NCI-H345 treated with DMSO at 0.1 percent for 48 hours (cell line): Measurements from ENCODE around the gene MAEA.

Source experiments
- DNase-seq: peaks from one replicate; lab custom pipeline; 2025; ENCODE audit not compliant: unreplicated experiment; lab: John Stamatoyannopoulos, UW

MAEA gene

DNA sequence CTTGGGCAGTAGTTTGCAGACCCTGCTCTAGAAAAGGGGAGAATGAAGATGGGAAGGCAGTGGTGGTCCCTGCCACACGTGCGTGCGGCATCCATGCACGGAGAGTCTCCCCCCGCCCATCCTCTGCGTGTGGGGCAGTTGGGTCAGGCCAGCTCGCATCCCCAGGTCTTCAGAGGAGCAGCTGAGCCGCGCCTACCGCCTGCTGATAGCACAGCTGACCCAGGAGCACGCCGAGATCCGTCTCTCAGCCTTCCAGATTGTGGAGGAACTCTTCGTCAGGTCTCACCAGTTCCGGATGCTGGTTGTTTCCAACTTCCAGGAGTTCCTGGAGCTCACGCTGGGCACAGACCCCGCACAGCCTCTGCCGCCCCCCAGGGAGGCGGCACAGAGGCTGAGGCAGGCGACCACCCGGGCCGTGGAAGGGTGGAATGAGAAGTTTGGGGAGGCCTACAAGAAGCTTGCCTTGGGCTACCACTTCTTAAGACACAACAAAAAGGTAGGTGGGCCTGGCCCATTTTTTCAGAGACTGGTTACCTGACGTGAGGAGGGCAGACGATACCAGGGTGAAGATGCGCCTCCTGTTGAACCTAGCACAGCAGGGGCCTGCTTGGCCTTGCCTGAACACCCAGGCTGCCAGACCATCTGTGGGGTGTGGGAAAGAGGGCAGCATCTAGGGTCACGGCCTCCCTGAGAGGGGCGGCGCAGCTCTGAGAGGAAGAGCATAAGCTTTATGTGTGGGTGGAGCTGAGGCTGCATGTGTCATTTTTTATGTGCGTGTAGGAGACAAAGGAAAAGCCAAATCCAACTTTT lies 59.9 kb downstream of the MAEA start:
- DNase-seq = no peak

- DNase-seq = no peak
Measured at GRCh38 chr4:1350169-1350520, 60.5 kb downstream of the MAEA start.

GRCh38 chr4:1351854-1352566 lies 62.3 kb downstream of the MAEA start:
- DNase-seq = no peak

- no peak for DNase-seq
Measured at GRCh38 chr4:1352567-1352900, 62.8 kb downstream of the MAEA start.

GRCh38 chr4:1353186-1354055 lies 63.7 kb downstream of the MAEA start:
- DNase-seq = no peak

DNA sequence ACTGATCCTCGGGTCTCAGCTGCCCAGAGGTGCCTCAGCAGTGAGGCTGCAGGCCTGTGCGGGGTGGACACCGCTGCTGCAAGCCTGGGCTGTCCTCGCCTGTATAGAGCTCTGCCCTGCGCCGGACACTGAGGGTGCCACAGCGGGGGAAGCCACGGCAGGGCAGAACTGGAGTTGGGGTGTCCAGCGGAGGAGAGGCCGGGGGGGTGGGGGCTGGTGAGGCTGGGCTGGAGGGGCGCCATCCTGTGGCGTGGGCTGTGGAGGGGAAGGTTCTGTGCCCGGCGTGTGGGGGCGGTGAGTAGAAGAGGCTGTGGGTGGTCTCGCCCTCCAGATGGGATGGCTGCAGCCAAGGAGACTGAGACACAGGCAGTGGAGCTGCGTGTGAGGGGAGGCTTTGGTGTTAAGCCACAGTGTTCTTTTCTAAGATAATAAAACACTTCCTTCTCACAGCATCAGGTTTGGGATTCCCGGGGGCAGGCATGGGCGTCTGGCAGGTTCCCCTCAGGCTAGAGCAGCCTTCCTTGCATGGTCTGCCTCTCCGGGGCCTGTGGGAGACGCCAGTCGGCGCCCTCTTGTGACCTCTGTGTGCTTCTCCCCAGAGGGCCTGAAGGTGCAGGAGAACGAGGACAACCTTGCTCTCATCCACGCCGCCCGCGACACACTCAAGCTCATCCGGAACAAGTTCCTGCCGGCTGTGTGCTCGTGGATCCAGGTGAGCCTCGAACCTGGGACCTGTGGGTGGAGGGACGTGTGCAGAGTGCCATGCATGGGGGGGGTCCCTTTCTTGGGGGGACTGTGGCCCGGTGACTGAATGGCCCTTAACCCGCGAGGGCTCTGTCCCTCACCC lies 64.7 kb downstream of the MAEA start:
- DNase-seq = no peak

DNA sequence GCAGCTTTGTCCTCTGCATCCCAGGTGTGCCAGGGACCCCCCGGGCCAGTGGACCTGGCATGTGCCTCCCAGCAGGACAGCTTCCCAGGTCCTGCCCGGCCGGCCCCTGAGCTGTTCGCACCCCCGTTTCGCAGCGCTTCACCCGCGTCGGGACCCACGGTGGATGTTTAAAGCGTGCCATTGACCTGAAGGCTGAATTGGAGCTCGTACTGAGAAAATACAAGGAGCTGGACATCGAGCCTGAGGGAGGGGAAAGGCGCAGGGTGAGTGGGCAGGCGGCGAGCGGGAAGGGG lies 65.2 kb downstream of the MAEA start:
- DNase-seq = no peak

DNA sequence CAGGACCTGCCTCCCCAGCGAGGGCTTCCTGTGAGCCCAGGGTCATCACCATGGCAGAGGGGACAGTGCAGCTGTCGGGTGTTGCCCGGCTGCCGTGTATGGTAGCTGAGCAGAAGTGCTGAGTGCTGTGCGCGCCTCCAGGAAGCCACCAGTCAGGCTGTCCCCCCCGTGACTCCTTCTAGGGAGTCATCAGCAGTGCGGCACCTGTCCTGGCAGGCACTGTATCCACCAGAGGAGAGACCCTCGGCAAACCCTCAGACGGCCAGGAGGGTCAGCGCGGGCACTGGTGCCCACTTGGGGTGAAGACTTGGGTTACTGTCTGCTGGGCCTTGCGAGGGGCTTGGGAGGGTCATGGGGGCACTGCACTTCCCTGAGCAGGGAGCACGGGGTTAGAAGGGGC lies 65.7 kb downstream of the MAEA start:
- no peak for DNase-seq

DNA sequence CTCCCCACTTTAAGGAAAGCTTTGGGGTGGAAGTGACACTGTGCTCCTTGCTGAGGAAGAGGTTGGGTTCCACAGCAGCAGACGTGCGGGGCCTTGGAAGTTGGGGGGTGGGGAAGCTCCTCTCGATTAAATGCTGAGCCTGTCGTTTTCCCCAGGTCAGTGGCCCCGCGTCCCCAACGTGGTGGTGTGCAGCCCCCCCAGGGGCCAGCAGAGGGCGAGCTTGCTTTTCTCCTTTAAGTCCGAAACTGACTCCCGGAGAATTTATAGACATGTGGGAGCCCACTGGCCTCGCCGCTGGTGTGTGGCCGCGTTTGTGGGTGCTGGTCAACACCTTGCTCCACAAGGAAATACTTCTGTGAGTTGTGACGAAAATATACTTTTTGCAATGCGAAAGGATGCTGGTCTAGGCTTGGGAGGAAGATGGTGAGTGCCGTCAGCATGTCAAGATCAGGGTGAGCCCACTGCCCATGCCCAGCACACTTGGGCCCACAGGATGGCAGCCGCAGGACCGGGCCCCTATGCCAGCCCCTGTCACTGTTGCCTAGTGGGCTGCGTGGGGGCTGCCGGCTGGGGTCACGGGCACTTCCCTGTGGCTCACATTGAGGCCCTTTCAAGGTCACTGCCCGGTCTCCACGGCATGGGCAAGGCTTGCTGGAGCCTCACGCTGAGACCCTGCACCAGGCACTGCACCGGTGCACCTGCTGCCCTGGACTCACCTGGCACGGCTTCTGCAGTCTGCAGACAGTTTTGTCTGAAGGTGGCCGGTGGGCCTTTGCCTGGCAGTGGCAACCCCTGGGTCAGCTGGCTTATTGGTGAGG lies 66.7 kb downstream of the MAEA start:
- no peak for DNase-seq

DNA sequence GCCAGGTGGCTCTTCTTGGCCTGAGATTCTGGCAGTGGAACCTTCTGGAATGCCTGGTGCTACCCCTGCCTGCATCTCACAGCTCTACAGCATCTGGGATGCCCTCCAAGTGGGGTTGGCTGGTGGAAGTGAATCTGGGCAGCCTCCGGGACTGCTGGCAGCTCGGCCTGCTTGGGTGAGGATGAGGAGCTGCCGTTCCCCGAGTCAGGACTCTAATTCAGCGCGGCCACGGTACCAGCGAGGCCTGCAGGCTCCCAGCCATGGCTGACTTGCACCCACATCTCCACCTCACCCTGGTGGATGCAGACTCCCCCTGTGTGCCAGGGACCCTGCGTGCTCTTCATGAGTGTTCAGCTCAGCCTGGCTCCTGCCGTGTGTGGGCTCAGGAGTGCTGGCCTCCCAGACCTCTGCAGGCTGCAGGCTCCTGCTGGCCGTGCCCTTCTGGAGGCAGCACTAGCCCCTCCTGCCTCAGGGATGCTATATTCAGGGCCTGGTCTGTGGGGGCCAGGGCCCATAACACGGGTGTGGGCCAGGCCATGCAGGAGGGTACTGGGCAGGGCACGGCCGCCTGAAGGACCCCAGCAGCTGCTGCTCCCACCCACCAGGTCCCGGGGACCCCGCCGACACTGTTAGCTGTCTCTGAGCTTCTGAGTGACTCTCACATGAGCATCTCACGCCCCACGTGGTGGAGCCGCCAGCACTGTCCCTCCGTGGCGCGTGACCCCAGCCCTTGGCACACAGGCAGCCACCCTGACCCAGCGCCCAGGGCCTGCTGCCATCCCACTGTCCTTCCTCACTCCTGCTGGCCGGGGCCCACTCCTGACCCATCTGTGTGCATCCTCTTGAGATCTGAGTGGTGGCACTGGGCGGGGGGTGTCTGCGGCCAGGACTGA lies 67.9 kb downstream of the MAEA start:
- DNase-seq = no peak

GRCh38 chr4:1358421-1359143 lies 68.9 kb downstream of the MAEA start:
- no peak for DNase-seq

DNA sequence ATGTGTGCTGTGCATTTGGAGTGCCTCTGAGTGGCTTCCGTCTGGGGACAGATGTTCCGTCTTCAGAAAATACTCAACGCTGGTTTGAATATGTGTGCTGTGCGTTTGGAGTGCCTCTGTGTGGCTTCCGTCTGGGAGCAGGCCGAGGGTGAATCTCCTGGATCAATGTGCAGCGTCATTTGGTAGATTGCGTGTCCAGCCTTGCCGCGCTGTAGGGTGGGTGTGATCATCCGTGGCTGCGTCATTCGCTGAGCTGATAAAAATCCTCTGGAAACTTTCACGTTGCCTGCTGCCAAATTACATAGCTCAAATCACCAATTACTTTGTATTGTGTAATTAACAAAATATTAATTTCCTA lies 69.4 kb downstream of the MAEA start:
- DNase-seq = no peak

GRCh38 chr4:1359976-1360375 lies 70.3 kb downstream of the MAEA start:
- DNase-seq = no peak

GRCh38 chr4:1360423-1361283 lies 71.0 kb downstream of the MAEA start:
- no peak for DNase-seq

DNA sequence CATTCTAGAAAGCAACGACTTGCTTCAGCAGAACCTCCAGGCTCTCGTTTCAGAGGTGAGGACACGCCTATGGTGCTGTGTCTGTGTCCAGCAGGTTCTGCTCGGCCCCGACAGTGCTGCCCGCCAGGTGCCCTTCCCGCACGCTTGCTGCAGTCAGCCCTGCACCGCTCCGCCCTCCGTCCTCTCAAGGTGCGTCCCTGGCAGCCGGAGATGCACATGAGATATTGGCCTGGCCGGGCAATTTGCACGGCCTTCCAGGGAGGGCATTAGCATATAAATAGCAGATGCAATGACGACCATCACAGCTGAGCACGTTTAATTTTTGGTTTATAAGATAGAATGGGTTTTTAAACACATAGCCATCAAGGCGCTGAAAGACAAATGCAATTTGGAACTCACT lies 71.7 kb downstream of the MAEA start:
- no peak for DNase-seq

GRCh38 chr4:1362046-1362445 lies 72.4 kb downstream of the MAEA start:
- no peak for DNase-seq

DNA sequence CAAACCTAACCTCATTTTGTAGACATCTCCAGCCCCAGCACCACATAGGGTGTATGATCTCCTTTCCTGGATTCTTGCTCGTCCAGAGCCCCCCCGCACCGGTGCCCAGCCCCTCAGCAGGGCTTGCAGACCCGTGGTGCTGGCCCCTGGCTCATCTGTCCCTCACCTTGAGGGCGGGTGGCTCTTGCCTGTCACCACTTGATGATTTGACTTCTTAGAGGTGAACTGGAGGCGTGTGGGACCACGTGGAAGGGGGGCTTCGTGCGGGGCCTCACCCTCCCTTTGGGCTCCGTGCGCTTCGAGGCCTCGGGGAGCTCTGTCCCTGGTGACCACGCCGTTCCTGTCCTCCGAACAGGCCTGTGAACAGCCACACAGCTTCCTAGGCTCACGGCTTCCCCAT lies 72.8 kb downstream of the MAEA start:
- no peak for DNase-seq

DNA sequence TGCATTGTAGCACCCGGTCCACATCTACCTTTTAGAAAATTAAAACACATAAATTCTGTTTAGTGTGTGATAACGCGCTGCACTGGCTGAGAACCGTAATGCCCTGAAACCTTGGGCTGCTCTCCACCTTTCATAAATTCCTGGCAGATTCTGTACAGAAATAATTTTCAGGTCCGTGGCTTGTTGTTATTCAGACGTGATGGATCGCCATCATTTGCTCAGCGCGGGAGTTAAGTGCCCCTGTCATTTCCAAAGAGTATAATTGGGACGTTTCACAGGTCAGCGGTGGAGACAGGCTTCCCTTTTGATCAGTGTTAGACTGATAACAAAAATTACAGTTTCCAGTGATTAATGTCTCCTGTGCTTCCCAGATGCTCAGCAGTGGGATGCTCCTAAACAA lies 73.8 kb downstream of the MAEA start:
- no peak for DNase-seq
